Breast epithelium (tissue), 4 donors: Measurements from ENCODE around the gene ITM2C. TPM values are rescaled to one million over a fixed set of nuclear protein-coding genes. Genes with fewer than 3 reads are reported as not detected.

ENCODE experiments used
- DNase-seq, 2 donors: peaks; one replicate each; pipeline ENCODE4 v3.0.0-alpha.2; 2019; ENCODE audit warnings: low spot score in 2 of 2
- H3K27ac ChIP-seq, 2 donors: fragments of 200-600 bp; sonication (generic) in 1 of 2; one replicate each; pipeline ENCODE4 v1.5.1; 2016 to 2019; ENCODE audit warnings: mild to moderate bottlenecking in 1 of 2
- H3K27me3 ChIP-seq, 2 donors: fragments of 200-600 bp; sonication (generic) in 1 of 2; one replicate each; pipeline versions ENCODE4 v1.5.1 to v1.6.0; 2017 to 2019; ENCODE audit warnings: control low read depth in 1 of 2, mild to moderate bottlenecking in 1 of 2
- H3K36me3 ChIP-seq: fragments of 200-600 bp; one replicate; pipeline ENCODE4 v1.5.1; 2019
- H3K4me1 ChIP-seq, 2 donors: fragments of 200-600 bp; sonication (generic); one replicate each; pipeline ENCODE4 v1.5.1; 2016 to 2019; ENCODE audit warnings: control low read depth in 1 of 2
- H3K4me3 ChIP-seq, 3 donors: fragments of 200-600 bp; sonication (generic); 1 replicate in 2 of 3; 2 replicates in 1 of 3; pipeline ENCODE4 v1.5.1; 2016 to 2019; ENCODE audit warnings: mild to moderate bottlenecking in 3 of 3, moderate library complexity in 2 of 3
- H3K9me3 ChIP-seq, 2 donors: fragments of 200-600 bp; sonication (generic) in 1 of 2; one replicate each; pipeline ENCODE4 v1.5.1; 2016 to 2019; ENCODE audit warnings: control low read depth in 1 of 2
- CTCF ChIP-seq, 3 donors: fragments of 450-650 bp; IDR thresholded peaks; one replicate each; pipeline ENCODE4 v1.5.1; 2016 to 2017; ENCODE audit warnings: antibody characterized with exemption in 3 of 3, mild to moderate bottlenecking in 3 of 3, moderate library complexity in 3 of 3
- POLR2A ChIP-seq: fragments of 450-650 bp; IDR thresholded peaks from one replicate; pipeline ENCODE4 v1.6.1; 2016; ENCODE audit warnings: antibody characterized with exemption, mild to moderate bottlenecking, moderate library complexity
- POLR2AphosphoS5 ChIP-seq, 3 donors: sonication (generic); formaldehyde crosslinking; IDR thresholded peaks; one replicate each; pipeline ENCODE4 v1.6.1; 2017; ENCODE audit warnings: antibody characterized with exemption in 3 of 3
- intact Hi-C: fragments of 100-400 bp; cut with DNase I; formaldehyde crosslinking; loops from one replicate; pipeline ENCODE4 v1.15.1; 2023; ENCODE audit warnings: low total_unique reads
- total RNA-seq, 3 donors: library from RNA; depleted of rRNA; stranded (reverse); fragments of >200 nt; gene quantifications; one replicate each; pipeline ENCODE4 v1.1.0, GENCODE V29; 2016

The ITM2C gene
- total RNA-seq, 3 donors from 2014 or later: 24.5 to 46.2 (median 36.3) TPM

- H3K36me3 ChIP-seq: no peaks in the 10 kb centered on the region
- intact Hi-C loops: no loop called here
- no peak for DNase-seq
- no peaks in the 10 kb centered on the region for H3K4me1 ChIP-seq
- H3K27ac ChIP-seq: no peak overlapping the region
- H3K9me3 ChIP-seq: no peaks in the 10 kb centered on the region
- H3K4me3 ChIP-seq: no peak overlapping the region
- TF ChIP-seq POLR2AphosphoS5 (IDR thresholded peaks at IDR 0.05) (no peak), CTCF (IDR thresholded peaks at IDR 0.05) (no peak), POLR2A (no peak)
- no peaks in the 10 kb centered on the region for H3K27me3 ChIP-seq
These were observed 21.9 kb downstream of the ITM2C start for GRCh38 chr2:230886671-230887071.

GRCh38 chr2:230887342-230887741 is 22.6 kb downstream of the ITM2C start:
- intact Hi-C loops: no loop called here
- Histone ChIP-seq H3K27ac (no peak overlapping the region), H3K27me3 (peaks cover 0 to 3% of the 10 kb centered on the region in 2 donors), H3K9me3 (no peaks in the 10 kb centered on the region), H3K36me3 (no peaks in the 10 kb centered on the region), H3K4me3 (no peak overlapping the region), H3K4me1 (no peaks in the 10 kb centered on the region)
- no peak for TF ChIP-seq CTCF (IDR thresholded peaks at IDR 0.05)
- TF ChIP-seq POLR2A: no peak
- TF ChIP-seq POLR2AphosphoS5 (IDR thresholded peaks at IDR 0.05): no peak
- no peak for DNase-seq

GRCh38 chr2:230888824-230889400 is 24.2 kb downstream of the ITM2C start:
- no peaks in the 10 kb centered on the region for H3K36me3 ChIP-seq
- H3K9me3 ChIP-seq: no peaks in the 10 kb centered on the region
- H3K27ac ChIP-seq: no peak overlapping the region
- intact Hi-C loops: no loop called here
- TF ChIP-seq POLR2A (no peak), CTCF (IDR thresholded peaks at IDR 0.05) (no peak)
- no peak for DNase-seq
- H3K27me3 ChIP-seq: peaks cover 0 to 3% of the 10 kb centered on the region in 2 donors
- H3K4me3 ChIP-seq: no peak overlapping the region
- no peaks in the 10 kb centered on the region for H3K4me1 ChIP-seq

- Histone ChIP-seq H3K9me3 (no peaks in the 10 kb centered on the region), H3K27me3 (peaks cover 0 to 3% of the 10 kb centered on the region in 2 donors), H3K36me3 (no peaks in the 10 kb centered on the region), H3K4me3 (no peak overlapping the region), H3K4me1 (no peaks in the 10 kb centered on the region), H3K27ac (no peak overlapping the region)
- TF ChIP-seq CTCF (IDR thresholded peaks at IDR 0.05): no peak
- TF ChIP-seq POLR2A: no peak
- no peak for TF ChIP-seq POLR2AphosphoS5 (IDR thresholded peaks at IDR 0.05)
- no peak for DNase-seq
- intact Hi-C loops: no loop called here
These were observed 25.3 kb downstream of the ITM2C start for GRCh38 chr2:230889911-230890601.

GRCh38 chr2:230890646-230891045 is 25.9 kb downstream of the ITM2C start:
- Histone ChIP-seq H3K36me3 (no peaks in the 10 kb centered on the region), H3K4me1 (no peaks in the 10 kb centered on the region), H3K27me3 (peaks cover 0 to 3% of the 10 kb centered on the region in 2 donors), H3K27ac (no peak overlapping the region), H3K4me3 (no peak overlapping the region), H3K9me3 (no peaks in the 10 kb centered on the region)
- DNase-seq: no peak
- intact Hi-C loops: no loop called here
- no peak for TF ChIP-seq POLR2A
- TF ChIP-seq CTCF (IDR thresholded peaks at IDR 0.05): no peak
- TF ChIP-seq POLR2AphosphoS5 (IDR thresholded peaks at IDR 0.05): no peak
